Activated effector memory CD4-positive, alpha-beta T cell treated with anti-CD3 and anti-CD28 coated beads, Interleukin-2, amount 50 U/mL, for 16 hours (primary cell): ENCODE results near the gene GABRR2.

Experiments
- DNase-seq: peaks from one replicate; pipeline ENCODE4 v3.0.0-alpha.2; 2020

Gene GABRR2

DNA sequence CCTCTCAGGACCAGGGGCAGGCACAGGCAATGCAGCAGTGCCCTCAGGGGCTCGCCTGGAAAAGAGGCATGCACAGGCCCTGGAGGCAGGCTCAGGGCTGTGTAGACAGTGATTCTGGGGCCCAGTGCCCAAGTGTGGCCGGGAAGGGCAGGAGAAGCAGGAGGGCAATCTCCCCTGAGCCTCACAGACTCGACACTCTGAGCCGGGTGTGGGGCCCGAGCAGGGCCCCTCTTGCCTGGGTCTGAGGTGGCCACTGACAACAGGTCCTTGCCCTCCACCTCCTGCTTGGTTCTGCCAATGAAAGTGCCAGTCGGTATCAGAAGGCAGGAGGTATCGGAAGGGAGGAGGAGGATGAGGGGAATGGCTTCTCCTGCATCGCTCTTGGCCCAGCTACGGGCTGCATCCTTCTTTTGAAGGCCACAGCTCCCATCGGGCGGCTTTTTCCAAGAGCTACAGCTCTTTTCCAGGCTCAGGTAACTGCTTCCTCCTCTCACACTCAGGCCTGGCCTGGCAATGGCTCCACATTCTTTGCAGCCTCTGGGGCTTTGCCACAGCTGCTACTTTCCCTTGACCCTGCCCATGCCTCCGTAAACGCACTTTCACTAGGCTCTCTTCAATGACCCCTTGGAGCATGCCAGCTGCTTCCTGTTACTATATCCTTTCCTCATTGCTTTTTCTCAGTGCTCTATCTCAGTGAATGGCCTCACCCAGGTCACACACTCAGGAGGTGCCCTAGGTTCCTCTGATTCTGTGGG is 24.5 kb downstream of the GABRR2 start:
- DNase-seq: no peak

DNA sequence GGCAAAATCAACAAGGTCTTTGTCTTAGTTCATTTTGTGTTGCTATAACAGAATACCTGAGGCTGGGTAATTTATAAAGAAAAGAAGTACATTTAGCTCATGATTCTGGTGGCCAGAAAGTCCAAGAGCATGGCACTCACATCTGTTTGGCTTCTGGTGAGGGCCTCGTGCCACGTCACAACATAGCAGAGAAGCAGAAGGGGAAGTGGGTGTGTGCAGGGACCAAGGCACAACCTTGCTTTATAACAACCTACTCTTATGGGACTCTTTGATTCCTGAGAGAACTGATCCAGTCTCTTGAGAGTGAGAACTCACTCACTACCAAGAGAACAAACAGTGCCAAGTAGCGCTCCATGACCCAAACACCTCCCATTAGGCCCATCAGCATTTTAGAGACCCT is 25.4 kb downstream of the GABRR2 start:
- no peak for DNase-seq

DNA sequence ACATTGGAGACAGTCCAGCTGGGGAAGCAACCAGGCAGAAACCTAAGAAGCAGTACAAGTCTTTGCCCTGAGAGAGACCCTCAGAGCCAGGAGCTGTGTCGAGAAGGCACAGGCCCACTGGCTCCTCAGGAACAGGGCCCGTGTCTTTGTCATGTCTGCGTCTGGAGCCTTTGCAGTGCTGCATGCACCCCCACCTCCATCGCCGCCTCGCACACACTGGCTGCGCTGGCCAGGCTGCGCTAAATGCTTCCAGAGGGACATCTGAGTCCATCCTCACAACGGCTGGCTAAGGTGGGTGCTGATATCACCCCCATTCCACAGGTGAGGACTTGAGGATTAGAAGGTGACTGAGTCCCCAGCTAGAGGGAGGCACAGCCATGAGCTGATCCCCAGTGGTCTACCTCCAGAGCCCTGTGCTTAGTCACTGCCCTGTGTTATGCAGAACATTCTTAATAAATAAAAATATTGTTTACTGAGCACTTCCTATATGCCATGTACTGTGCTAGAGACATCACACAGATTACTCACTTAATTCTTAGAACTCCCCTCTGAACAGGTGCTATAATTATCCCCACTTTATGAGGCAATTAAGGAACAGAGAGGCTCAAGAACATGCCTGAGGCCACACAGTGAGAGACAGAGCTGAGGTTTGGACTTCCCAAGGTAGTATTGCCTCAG is 27.6 kb downstream of the GABRR2 start:
- no peak for DNase-seq

DNA sequence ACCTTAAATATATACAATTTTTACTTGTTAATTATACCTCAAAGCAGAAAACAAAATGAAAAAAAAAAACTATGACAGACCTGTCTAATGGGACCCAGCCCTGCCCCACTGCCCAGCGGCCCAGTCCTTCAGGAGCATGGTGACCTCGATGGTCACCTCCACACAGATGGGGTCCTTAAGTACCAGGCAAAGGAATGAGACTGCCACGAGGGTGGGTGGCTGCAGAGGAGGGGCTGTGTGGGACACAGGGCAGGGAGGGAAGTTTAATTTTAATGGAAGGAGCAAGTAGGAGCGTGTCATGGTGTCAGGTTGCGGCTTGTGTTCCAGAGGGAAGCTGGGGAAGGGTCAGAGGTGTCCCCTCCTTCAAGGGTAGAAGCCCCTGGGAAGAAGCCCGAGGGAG is 28.6 kb downstream of the GABRR2 start:
- no peak for DNase-seq

DNA sequence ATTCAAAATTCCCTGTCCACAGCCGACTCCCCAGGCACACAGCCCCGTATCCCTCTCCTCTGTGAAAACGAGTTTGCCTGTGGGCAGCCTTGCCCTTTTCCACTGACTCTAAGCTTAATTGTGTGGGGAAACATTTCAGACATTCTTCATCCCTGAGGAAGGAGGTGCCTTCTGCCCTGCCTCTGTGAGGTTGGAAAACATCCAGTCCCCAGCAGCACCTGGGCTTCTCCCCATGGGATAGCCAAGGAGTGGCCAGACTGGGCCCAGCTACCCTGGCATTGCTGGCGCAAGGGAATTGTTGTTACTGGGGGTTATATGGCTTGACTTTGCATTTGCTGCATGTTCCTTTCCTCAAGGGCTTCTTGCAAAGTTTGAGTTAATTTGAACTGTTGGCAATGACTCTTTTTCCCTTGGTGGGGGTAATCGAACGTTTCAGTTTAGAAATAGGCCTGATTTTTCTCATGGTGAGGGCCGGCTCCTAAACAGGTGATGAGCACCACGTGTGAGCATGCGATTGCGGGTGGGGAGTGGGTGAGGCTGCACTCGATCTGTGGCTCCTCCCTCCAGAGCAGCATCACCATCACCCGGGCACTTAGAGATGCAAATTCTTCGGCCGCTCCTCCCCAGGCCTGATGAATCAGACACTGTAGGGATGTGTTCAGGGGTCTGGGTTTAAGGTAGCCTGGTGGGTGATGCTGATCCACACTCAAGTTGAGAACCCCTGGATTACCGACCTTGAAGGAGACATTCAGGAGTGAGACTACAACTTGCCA is 29.9 kb downstream of the GABRR2 start:
- no peak for DNase-seq

DNA sequence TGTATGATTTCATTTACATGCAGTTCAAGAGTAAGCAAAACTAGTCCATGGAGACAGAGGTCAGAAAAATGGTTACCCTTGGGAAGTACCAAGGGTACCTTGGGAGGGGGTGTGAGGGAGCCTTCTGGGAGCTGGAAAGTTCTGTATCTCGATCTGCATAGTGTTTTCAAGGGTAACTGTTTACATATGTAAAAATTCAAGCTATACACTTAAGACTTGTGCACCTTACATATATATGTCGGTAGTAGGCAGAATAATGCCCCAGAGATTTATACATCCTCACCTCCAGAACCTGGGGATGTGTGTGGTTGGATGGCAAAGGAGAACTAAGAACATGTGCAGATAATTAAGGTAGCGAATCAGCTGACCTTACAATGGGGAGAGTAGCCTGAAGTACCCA is 31.0 kb downstream of the GABRR2 start:
- DNase-seq: no peak

DNA sequence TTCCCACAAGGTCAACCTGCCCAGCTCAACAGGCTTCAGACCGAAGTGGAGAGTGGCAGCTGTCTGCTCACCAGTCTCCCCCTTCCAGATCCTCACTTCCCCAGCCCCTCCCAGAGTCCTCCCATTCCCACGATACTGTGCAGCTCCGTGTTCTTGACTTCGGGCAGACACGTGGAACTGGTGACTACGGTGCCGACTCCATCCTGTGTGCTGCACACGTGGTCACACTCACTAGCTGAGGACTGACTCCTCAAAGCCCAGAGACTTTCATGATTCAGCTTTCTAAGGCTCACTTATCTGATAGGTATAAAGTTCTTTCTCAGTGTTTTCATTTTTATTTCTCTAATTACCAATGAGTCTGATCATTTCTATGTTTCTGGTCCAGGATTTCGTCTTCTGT is 32.4 kb downstream of the GABRR2 start:
- DNase-seq: no peak

DNA sequence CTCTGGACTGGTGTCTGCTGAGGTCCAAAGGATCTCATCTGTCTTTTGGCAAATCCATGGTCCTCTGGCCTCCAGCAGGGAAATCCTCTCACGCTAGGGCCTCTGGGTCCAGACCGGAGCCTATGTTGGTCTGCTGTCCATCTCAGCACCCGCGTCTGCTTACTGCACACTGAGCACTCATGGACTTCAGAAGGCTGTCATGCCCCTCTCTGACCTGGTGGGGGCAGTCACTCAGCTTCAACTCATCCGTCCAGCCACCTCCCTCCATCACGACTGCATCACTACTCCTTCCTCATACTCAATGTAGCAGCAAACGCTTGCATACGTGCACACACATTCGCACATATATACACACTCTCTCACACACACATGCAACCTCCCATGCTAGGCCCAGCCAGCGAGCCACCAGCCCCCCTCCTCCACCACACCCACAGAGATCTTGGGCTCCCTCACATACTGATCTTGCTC is 33.3 kb downstream of the GABRR2 start:
- DNase-seq: peak; percentile 73

DNA sequence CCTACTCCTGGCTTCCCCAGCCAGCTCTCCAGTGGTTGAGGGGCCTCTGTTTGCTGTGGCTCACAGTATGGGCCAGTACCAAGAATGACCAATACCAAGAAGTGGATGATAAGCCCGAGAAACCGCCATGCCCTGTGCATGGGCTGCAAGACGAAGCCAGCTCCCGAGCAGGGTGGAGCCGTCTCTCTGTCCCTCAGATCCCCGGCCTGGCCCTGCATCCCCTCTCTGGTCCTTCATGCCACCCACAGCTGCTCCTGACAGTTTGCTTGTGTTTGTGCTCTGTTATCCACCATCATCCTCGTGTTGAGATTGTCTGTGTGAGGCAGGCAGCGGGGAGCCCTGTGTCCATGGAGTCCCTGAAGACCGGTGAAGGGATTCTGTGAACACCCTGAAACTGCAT is 36.1 kb downstream of the GABRR2 start:
- DNase-seq: no peak

DNA sequence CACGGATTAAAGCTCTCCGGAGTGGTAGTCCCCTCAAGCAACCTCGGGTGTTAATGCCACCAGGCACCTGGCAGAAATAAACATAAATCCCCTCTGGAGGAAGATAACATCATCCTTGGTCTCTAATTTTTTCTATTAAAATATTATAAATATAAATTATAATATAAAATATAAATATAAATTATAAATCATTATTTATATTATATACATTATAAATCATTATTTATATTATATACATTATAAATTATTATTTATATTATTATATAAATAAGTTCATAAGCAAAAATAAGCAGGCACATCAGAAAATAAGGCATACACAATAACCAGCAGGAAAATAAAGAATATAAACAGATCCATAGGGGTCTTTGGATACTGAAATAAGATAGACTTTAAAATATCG is 39.2 kb downstream of the GABRR2 start:
- no peak for DNase-seq

DNA sequence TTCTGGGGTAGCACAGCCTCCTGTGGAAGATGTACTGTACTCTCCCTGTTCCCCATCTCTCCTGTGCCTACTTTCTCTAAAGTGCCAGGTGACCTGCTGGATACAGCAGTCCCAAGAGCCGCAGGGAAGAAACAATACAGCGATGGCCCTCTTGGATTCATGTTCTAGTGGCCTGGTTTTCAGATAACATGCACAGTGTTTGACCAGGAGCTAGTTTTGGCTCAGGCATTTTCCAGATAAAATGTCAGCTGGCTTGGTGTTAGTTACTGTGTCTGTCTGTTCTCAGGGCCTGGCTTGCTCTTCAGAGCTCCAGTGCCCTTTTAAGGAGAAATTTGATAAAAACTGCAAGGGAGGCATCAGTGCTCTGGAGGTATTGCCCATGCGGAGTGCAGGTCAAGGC is 41.3 kb downstream of the GABRR2 start:
- DNase-seq: no peak

DNA sequence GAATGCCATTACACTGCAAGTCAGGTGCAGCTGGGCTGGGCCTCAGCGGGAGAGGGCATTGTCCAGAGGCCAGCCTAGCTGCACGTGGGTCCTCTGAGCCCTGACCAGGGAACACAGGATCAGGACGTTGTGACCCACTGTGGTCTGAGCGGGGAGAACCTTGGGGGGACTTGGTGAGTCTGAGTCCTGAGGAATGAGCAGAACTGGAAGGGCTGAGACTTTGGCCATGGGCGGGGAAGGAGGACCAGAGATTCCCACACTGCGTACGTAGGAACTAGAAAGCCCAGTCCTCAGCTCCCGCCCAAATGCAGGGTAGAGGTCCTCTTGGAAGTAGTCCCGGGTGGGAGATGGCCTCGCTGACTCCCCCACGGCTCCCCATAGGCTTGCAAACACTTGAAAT is 42.5 kb downstream of the GABRR2 start:
- no peak for DNase-seq

DNA sequence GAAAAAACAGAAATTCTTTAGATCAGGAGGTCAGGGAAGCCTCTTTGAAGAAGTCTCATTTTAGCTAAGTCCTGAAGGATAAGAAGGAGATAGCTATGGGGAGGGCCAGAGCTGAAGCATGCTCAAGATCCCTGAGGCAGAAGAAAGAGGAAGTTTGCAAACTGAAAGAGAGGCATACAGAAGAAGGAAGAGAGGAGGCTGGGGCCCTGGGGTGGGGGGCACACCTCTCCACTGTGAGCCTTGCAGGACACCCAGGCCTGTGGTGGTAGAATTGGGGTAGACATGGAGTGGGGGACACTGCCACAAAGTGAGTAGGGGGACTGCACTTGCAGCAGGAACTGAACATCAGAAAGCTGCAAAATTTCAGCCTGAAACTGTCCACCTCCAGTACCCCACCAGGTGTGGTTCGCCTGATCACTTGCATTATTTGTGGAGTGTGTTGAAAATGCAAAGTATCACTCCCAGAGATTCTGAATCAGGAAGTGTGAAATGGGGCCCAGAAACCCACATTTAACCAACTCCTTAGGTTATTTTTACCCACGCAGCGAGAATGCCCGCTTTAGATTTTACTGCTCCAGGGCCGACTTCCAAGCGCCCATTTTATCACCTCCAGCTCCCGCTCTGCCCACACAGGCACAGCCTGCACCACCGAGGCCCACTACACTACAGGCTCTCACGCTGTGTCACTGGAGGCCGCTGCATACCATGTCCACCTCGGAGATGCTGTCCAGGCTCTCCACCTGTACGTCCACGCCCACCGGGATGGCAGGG is 44.0 kb downstream of the GABRR2 start:
- DNase-seq: no peak

DNA sequence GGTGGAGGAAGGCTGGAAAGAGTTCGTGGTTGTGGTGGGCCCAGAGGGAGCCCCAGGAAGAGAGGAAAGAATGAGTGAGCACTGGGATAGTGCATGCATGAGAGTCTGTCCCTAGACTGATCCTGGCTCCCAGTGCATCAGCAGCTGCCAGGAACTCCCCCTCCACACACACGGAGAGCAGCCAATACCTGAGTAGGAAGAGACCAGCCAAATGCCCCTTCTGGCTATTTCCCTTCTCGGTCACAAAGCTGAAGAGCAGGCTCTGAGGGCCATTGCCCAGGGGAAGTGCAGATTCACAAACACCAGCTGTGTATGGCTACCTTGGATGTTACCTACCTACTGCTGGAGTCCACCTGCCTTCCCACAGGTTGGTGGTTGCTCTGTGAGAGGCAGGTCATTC is 45.1 kb downstream of the GABRR2 start:
- no peak for DNase-seq

DNA sequence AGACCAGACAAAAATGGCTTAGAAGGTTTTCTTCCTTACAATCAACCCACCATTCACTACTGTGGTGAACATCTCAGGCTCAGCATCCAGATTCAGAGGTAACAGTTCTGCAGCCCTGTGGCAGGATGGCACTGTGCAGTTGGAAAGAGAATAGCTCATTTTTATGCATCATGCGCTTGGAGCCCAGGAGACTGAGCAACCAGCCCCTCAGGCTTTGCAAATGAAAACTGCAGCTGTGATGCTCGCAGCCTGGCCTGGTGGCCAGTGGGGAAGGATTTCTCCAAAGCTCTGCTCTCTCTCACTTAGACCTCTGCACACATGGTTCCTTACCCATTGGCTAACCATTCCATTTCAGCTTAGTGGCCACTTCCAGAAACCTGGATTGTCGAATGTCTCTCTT is 45.8 kb downstream of the GABRR2 start:
- DNase-seq: no peak

DNA sequence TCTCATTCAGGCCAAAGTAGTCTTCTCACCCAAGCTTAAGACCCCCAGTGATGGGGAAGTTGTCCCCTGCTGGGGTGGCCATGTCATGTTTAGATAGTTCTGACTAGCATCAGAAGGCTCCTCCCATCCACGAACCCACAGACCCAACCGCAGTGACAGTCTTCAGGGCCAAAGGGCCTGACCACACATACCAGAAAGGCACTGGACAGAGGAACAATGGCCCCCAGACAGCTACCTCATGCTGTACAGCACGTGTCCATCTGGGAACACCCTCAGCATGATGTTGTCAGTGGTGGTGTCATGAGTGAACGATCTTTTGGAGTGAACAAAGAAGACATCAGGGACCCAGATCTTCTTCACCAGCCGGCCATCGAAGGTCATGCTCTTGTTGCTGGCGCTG is 46.3 kb downstream of the GABRR2 start:
- no peak for DNase-seq

DNA sequence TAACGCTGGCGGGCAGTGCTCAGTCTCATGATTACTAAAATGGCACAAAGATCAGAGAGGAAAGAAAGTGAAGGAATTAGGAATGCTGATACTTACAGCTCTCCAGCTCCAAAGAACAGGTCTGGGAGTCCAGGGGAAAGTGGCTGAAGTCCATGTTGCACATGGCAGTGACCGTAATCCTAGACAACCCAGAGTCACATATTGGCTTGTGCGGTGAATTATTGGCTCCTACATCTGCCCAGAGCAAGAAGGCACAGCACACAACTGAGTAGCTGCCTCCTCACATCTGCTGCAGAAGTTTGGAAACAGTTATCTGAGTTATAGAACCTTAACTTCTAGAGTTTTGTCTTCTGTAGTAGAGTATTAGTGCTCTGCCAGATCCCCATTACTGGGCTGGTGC is 47.2 kb downstream of the GABRR2 start:
- no peak for DNase-seq

DNA sequence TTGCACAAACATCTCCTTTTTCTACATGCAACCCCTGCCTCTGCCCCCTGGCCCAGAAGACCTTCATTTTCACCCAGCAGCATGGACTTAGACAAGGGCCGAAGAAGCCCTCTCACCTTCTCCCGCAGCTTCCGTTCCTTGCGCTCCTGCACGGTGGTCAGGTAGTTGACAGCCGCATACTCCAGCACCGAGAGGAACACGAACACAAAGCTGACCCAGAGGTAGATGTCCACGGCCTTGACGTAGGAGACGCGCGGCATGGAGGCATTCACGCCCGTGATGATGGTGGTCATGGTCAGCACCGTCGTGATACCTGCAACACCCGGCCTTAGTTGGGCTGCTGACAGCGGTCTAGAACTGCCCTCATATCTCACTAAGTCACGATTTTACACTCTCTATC is 50.8 kb downstream of the GABRR2 start:
- DNase-seq: no peak

DNA sequence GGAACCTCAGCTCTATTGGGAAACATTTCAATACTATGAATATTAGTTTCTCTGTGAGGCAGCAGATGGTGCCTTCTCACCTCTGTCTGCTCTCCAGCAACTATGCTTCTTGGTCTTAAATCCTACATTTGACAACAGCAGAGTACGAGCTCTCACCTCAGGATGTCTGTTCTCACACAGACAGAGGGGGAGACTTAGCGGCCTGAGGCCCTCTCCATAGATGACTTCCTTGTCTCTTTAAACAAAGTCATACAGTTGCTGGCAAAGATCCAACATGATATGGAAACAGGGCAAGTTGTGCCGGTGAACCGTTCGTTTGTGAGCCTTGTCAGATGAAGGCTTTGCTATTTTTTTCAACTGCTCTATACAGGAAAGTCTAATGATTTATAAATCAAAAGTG is 54.3 kb downstream of the GABRR2 start:
- no peak for DNase-seq

DNA sequence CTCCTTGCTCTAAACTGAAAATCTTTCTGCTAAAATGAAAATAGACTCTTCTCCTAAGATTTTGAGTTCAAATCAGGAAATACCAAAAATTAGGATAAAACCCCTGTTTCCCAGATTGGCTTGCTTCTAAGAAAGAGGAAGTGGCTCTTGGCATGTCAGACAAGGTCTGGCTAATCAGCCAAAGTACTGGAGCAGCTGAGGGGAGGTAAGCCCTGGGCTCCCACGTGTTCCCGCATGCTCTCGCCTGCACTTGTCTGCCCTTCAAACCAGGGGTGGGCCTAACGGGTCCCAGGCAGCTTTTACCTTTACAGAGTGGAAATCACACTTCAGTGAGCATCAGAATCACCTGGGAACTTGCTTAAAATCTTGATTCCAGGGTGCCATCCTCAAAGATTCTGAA is 54.8 kb downstream of the GABRR2 start:
- no peak for DNase-seq

DNA sequence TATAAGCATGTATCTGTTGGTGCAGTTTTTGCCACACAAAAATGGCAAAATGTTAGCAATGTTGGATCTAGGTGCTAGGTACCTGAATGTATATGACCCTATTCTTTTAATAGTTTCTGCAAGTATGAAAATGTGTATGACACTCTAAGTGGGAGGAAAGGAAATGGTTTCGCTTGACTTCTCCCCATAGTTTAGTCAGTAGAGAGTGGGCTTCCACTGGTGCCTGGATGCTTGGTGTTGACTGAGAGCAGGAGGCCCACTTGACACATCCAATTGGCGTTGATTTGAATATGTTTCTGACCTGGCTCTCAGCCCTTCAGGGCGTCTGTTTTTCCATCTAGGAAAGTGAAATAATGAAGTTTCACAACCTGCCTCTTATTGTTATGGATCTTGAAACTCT is 56.2 kb downstream of the GABRR2 start:
- no peak for DNase-seq

DNA sequence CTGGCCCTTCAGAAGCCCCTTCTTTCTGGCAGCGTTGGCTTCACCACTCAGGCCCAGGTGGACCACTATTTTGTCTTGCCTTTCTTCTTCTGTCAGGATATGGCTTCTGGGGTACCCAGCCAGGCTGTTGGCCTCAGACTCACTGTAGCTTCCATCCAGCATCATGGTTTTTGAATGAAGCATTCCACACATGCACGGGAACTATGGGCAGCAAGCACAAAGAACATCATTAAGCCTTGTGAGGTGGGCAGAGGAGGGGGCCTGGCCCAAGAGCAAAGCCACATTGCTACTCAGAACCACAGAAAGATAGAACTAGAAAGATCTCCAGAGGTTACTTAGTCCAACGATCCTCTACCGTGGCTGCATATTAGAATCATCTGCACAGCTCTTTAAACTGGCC is 57.3 kb downstream of the GABRR2 start:
- DNase-seq: no peak

DNA sequence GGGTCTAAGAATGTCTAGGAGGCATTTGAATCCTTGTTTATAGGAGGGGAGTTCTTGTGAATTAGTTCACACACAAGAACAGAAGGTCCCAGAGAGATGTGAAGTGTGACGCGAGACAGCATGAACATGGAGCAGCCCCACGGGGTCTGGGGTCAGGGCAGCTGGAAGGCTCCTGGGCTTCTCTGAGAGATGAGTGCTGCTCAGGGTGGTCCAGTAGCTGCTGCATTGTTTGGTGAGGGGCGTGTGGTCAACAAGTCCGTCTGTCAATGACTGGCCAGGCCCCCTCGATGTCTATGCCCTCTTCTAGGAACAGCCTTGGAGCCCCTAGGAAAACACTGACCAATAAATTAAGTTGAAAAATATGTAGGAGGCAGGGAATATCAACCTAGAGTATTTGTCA is 57.8 kb downstream of the GABRR2 start:
- DNase-seq: no peak
